Measurements from ENCODE around the gene FOSB. TPM values are rescaled to one million over a fixed set of nuclear protein-coding genes. Genes with fewer than 3 reads are reported as not detected.

FOSB gene
- total RNA-seq, 4 donors from 2014 or later: 1.9 to 38.0 (median 15.6) TPM

- no peak for TF ChIP-seq EP300 (IDR thresholded peaks at IDR 0.05)
- no peak for TF ChIP-seq CTCF (IDR thresholded peaks at IDR 0.05)
- no peak for TF ChIP-seq POLR2AphosphoS5 (IDR thresholded peaks at IDR 0.05)
- no peak for TF ChIP-seq POLR2A (IDR thresholded peaks at IDR 0.05)
- Histone ChIP-seq H3K4me1 (peaks cover 0 to 57% (median 27%) of the 10 kb centered on the region in 3 donors), H3K27me3 (peaks cover 44% of the 10 kb centered on the region), H3K36me3 (no peaks in the 10 kb centered on the region), H3K4me3 (no peak overlapping the region), H3K27ac (no peak overlapping the region), H3K9me3 (no peaks in the 10 kb centered on the region)
- WGBS, 2 donors (ENCODE audit: low coverage in 1 of 2): 16 to 26% methylated on average over 7 to 14 of the region's 16 CpGs
- no peak for ATAC-seq
Observed at GRCh38 chr19:45497791-45498190, 30.0 kb downstream of the FOSB start.

GRCh38 chr19:45498411-45499195 is 30.8 kb downstream of the FOSB start, which contains the start of gene PPM1N:
Gene PPM1N (plus strand): TSS chr19:45498443. CDS start chr19:45498473, 30 bp downstream.
- Histone ChIP-seq H3K4me1 (peaks cover 0 to 48% (median 27%) of the 10 kb centered on the region in 3 donors), H3K27me3 (peaks cover 44% of the 10 kb centered on the region), H3K4me3 (peak within 1 kb of the TSS; percentile 6 to 81), H3K36me3 (no peaks in the 10 kb centered on the region), H3K27ac (peak within 1 kb of the TSS in 2 of 4 donors; percentile 14 to 52), H3K9me3 (no peaks in the 10 kb centered on the region)
- WGBS, 2 donors (ENCODE audit: low coverage in 1 of 2): 0 to 2% methylated on average over 1 to 15 of the region's 89 CpGs
- no peak for TF ChIP-seq POLR2AphosphoS5 (IDR thresholded peaks at IDR 0.05)
- peak in 2 of 4 experiments; percentile 7 to 28 for TF ChIP-seq CTCF (IDR thresholded peaks at IDR 0.05)
- ATAC-seq: no peak

GRCh38 chr19:45499196-45500180 is 31.7 kb downstream of the FOSB start:
- no peak for TF ChIP-seq EP300 (IDR thresholded peaks at IDR 0.05)
- no peak for TF ChIP-seq CTCF (IDR thresholded peaks at IDR 0.05)
- no peak for TF ChIP-seq POLR2AphosphoS5 (IDR thresholded peaks at IDR 0.05)
- no peak for TF ChIP-seq POLR2A (IDR thresholded peaks at IDR 0.05)
- Histone ChIP-seq H3K9me3 (no peaks in the 10 kb centered on the region), H3K36me3 (no peaks in the 10 kb centered on the region), H3K27ac (peak overlapping the region in 1 of 4 donors; percentile 26), H3K27me3 (peaks cover 43% of the 10 kb centered on the region), H3K4me1 (peaks cover 0 to 45% (median 27%) of the 10 kb centered on the region in 3 donors), H3K4me3 (peak overlapping the region in 1 of 2 donors; percentile 24)
- 14 to 18% methylated on average over 16 to 21 of the region's 37 CpGs for WGBS, 2 donors (ENCODE audit: low coverage in 1 of 2)
- no peak for ATAC-seq

GRCh38 chr19:45500918-45501729 is 33.3 kb downstream of the FOSB start:
- Histone ChIP-seq H3K36me3 (no peaks in the 10 kb centered on the region), H3K27me3 (peaks cover 41% of the 10 kb centered on the region), H3K4me3 (no peak overlapping the region), H3K27ac (no peak overlapping the region), H3K4me1 (peaks cover 0 to 42% (median 26%) of the 10 kb centered on the region in 3 donors), H3K9me3 (no peaks in the 10 kb centered on the region)
- TF ChIP-seq CTCF (IDR thresholded peaks at IDR 0.05) (no peak), EP300 (IDR thresholded peaks at IDR 0.05) (no peak), POLR2AphosphoS5 (IDR thresholded peaks at IDR 0.05) (no peak), POLR2A (IDR thresholded peaks at IDR 0.05) (no peak)
- no peak for ATAC-seq
- 79 to 88% methylated on average over 4 of the region's 8 CpGs for WGBS, 2 donors (ENCODE audit: low coverage in 1 of 2)

Data from gastroesophageal sphincter (tissue), 4 donors.